Measurements from ENCODE around the gene INTS1. TPM values are rescaled to one million over a fixed set of nuclear protein-coding genes. Genes with fewer than 3 reads are reported as not detected.
"Not testable (repeated sequence)": the region's sequence is repeated elsewhere in the genome, so short reads cannot be mapped to it uniquely, and the experiment has no call there.

Gene INTS1
- total RNA-seq, 4 donors from 2014 or later, result 45.9 to 70.6 (median 60.3) TPM

- DNase-seq (ENCODE audit: low spot score in 2 of 2), result no peak
- intact Hi-C loops (cut with DNase I; ENCODE audit: low total_unique reads), result no loop called here
- TF ChIP-seq CTCF (IDR thresholded peaks at IDR 0.05) (no peak), POLR2A (IDR thresholded peaks at IDR 0.05) (no peak)
- 88 to 92% methylated on average over 19 to 20 of the region's 21 CpGs for WGBS, 2 donors
- H3K4me3 ChIP-seq (ENCODE audit: low read depth, poor library complexity, severe bottlenecking), result no peak overlapping the region
These were observed 58.8 kb downstream of the INTS1 start for GRCh38 chr7:1445341-1445740.

- WGBS, 2 donors, result 75 to 84% methylated on average over 16 to 24 of the region's 24 CpGs
- intact Hi-C loops (cut with DNase I; ENCODE audit: low total_unique reads), result no loop called here
- no peak overlapping the region for H3K4me3 ChIP-seq (ENCODE audit: low read depth, poor library complexity, severe bottlenecking)
- no peak for TF ChIP-seq POLR2A (IDR thresholded peaks at IDR 0.05)
- no peak for DNase-seq (ENCODE audit: low spot score in 2 of 2)
These were observed 59.3 kb downstream of the INTS1 start for GRCh38 chr7:1444925-1445322.

- H3K4me3 ChIP-seq (ENCODE audit: low read depth, poor library complexity, severe bottlenecking), result no peak overlapping the region
- no peak for DNase-seq (ENCODE audit: low spot score in 2 of 2)
- intact Hi-C loops (cut with DNase I; ENCODE audit: low total_unique reads), result no loop called here
- TF ChIP-seq POLR2A (IDR thresholded peaks at IDR 0.05), result no peak
- 87 to 90% methylated on average over 25 to 39 of the region's 45 CpGs for WGBS, 2 donors
These were observed 59.8 kb downstream of the INTS1 start for GRCh38 chr7:1444214-1444924.

- 96% methylated on average over 21 of the region's 42 CpGs for WGBS, 2 donors
- intact Hi-C loops (cut with DNase I; ENCODE audit: low total_unique reads); H3K4me3 ChIP-seq (ENCODE audit: low read depth, poor library complexity, severe bottlenecking); DNase-seq (ENCODE audit: low spot score in 2 of 2): not testable (repeated sequence)
These were observed 60.5 kb downstream of the INTS1 start for GRCh38 chr7:1443587-1444200.

GRCh38 chr7:1442355-1443124, 61.6 kb downstream of the INTS1 start:
- 85 to 87% methylated on average over 19 to 20 of the region's 20 CpGs for WGBS, 2 donors

GRCh38 chr7:1441615-1442354, 62.4 kb downstream of the INTS1 start:
- intact Hi-C loops (cut with DNase I; ENCODE audit: low total_unique reads), result no loop called here
- H3K4me3 ChIP-seq (ENCODE audit: low read depth, poor library complexity, severe bottlenecking), result no peak overlapping the region
- no peak for DNase-seq (ENCODE audit: low spot score in 2 of 2)
- 89 to 93% methylated on average over 40 to 41 of the region's 41 CpGs for WGBS, 2 donors
- TF ChIP-seq CTCF (IDR thresholded peaks at IDR 0.05), result no peak
- no peak for TF ChIP-seq POLR2A (IDR thresholded peaks at IDR 0.05)

More at GRCh38 chr7:1442355-1443124, 61.6 kb downstream of the INTS1 start:
- H3K4me3 ChIP-seq (ENCODE audit: low read depth, poor library complexity, severe bottlenecking), result no peak overlapping the region
- TF ChIP-seq POLR2A (IDR thresholded peaks at IDR 0.05) (no peak), CTCF (IDR thresholded peaks at IDR 0.05) (no peak)
- intact Hi-C loops (cut with DNase I; ENCODE audit: low total_unique reads), result no loop called here
- DNase-seq (ENCODE audit: low spot score in 2 of 2), result no peak

- no peak for DNase-seq (ENCODE audit: low spot score in 2 of 2)
- TF ChIP-seq CTCF (IDR thresholded peaks at IDR 0.05), result no peak
- no peak for TF ChIP-seq POLR2A (IDR thresholded peaks at IDR 0.05)
- no peak overlapping the region for H3K4me3 ChIP-seq (ENCODE audit: low read depth, poor library complexity, severe bottlenecking)
- intact Hi-C loops (cut with DNase I; ENCODE audit: low total_unique reads), result no loop called here
- 86 to 88% methylated on average over 9 to 10 of the region's 10 CpGs for WGBS, 2 donors
These were observed 63.6 kb downstream of the INTS1 start for GRCh38 chr7:1440620-1441019.
